H1 (cell line): ENCODE data around the gene MTERF2. TPM values are rescaled to one million over a fixed set of nuclear protein-coding genes. Genes with fewer than 3 reads are reported as not detected.

Experiments
- CTCF ChIA-PET: fragments of 300-600 bp; sonication (Branson Sonifier 250); formaldehyde crosslinking; loops from one replicate; lab custom pipeline; 2021; ENCODE audit not compliant: partially characterized antibody; lab: Charles Lee
- POLR2A ChIA-PET: fragments of 300-600 bp; sonication (Branson Sonifier 250); formaldehyde crosslinking; loops from one replicate; lab custom pipeline; 2021; ENCODE audit warnings: inconsistent platforms; ENCODE audit not compliant: partially characterized antibody; lab: Charles Lee
- DNase-seq, 2 experiments: peaks; one replicate each; pipeline versions ENCODE4 v3.0.0 to v3.0.0-alpha.2; 2010 to 2022; ENCODE audit warnings: low spot score in 2 of 2, low read depth in 1 of 2, mixed read lengths in 1 of 2
- FAIRE-seq: peaks from 2 replicates; lab custom pipeline; 2011; peaks lifted over from hg19 to GRCh38; lab: Jason Lieb, UNC
- H2AFZ ChIP-seq: 2 replicates; pipeline ENCODE4 v1.8.1; 2012; ENCODE audit warnings: low read length, inconsistent platforms
- H2AK5ac ChIP-seq: 2 replicates; pipeline ENCODE4 v1.6.1; 2013; ENCODE audit warnings: low read depth, low read length
- H2BK120ac ChIP-seq: replicated peaks from 2 replicates; pipeline ENCODE3; 2013; ENCODE audit warnings: low read depth, low read length, inconsistent platforms
- H2BK12ac ChIP-seq: 2 replicates; pipeline ENCODE4 v1.6.1; 2013; ENCODE audit warnings: low read depth, low read length
- H2BK15ac ChIP-seq: 2 replicates; pipeline ENCODE4 v1.6.1; 2013; ENCODE audit warnings: low read length
- H2BK20ac ChIP-seq: 2 replicates; pipeline ENCODE4 v1.6.1; 2013; ENCODE audit warnings: low read length
- H2BK5ac ChIP-seq: 2 replicates; pipeline ENCODE4 v1.6.1; 2013; ENCODE audit warnings: low read depth, low read length
- H3K14ac ChIP-seq: 2 replicates; pipeline ENCODE4 v1.6.1; 2013; ENCODE audit warnings: inconsistent platforms; ENCODE audit not compliant: insufficient read length
- H3K18ac ChIP-seq: 2 replicates; pipeline ENCODE4 v1.6.1; 2013; ENCODE audit warnings: low read length; ENCODE audit errors: extremely low read depth
- H3K23ac ChIP-seq: 2 replicates; pipeline ENCODE4 v1.6.1; 2013; ENCODE audit warnings: inconsistent platforms; ENCODE audit not compliant: insufficient read length
- H3K23me2 ChIP-seq: 2 replicates; pipeline ENCODE4 v1.6.1; 2013; ENCODE audit warnings: low read depth, low read length
- H3K27ac ChIP-seq: 2 replicates; pipeline ENCODE4 v1.6.1; 2011; ENCODE audit warnings: low read depth, low read length, inconsistent platforms
- H3K27me3 ChIP-seq, 4 experiments: replicated peaks in 1 of 4; 1 replicate in 1 of 4; 2 replicates in 3 of 4; pipeline versions ENCODE4 v1.6.1 to v1.8.1; 2011 to 2013; ENCODE audit warnings: low read length in 3 of 4, mild to moderate bottlenecking in 3 of 4, inconsistent platforms in 2 of 4, mixed read lengths in 2 of 4, moderate library complexity in 1 of 4; ENCODE audit not compliant: control insufficient read depth in 3 of 4, insufficient read depth in 3 of 4; ENCODE audit errors: extremely low read depth in 1 of 4
- H3K36me3 ChIP-seq, 4 experiments: 2 replicates each; pipeline versions ENCODE4 v1.6.1 to v1.8.1; 2011 to 2013; ENCODE audit warnings: mild to moderate bottlenecking in 4 of 4, low read length in 3 of 4, moderate library complexity in 2 of 4, control low read depth in 1 of 4, inconsistent platforms in 1 of 4; ENCODE audit not compliant: insufficient read depth in 4 of 4, control insufficient read depth in 2 of 4
- H3K4ac ChIP-seq: replicated peaks from 2 replicates; pipeline ENCODE3; 2013; ENCODE audit warnings: low read length, low read depth, mixed read lengths, inconsistent platforms; ENCODE audit not compliant: insufficient read length
- H3K4me1 ChIP-seq, 4 experiments: replicated peaks in 1 of 4; 1 replicate in 1 of 4; 2 replicates in 3 of 4; pipeline versions ENCODE4 v1.6.1 to v1.8.1; 2011 to 2013; ENCODE audit warnings: low read length in 3 of 4, inconsistent platforms in 2 of 4, mixed read lengths in 1 of 4; ENCODE audit not compliant: insufficient read depth in 4 of 4, control insufficient read depth in 3 of 4
- H3K4me2 ChIP-seq, 2 experiments: 2 replicates each; pipeline versions ENCODE4 v1.6.1 to v1.8.1; 2011 to 2013; ENCODE audit warnings: low read depth in 2 of 2, low read length in 2 of 2, control low read depth in 1 of 2, inconsistent platforms in 1 of 2, mild to moderate bottlenecking in 1 of 2; ENCODE audit not compliant: insufficient read depth in 1 of 2
- H3K4me3 ChIP-seq, 4 experiments: fragments of 200-600, 300-600 bp in 1 of 4; sonication (generic), shearing (Covaris generic), sonication (Bioruptor Twin) in 1 of 4; 2 replicates each; pipeline versions ENCODE4 v1.5.1 to v1.8.1; 2011 to 2016; ENCODE audit warnings: low read length in 4 of 4, low read depth in 3 of 4, control low read depth in 2 of 4, inconsistent platforms in 2 of 4, mild to moderate bottlenecking in 2 of 4, mixed read lengths in 1 of 4, moderate library complexity in 1 of 4; ENCODE audit not compliant: insufficient read depth in 2 of 4; ENCODE audit errors: extremely low read depth in 1 of 4
- H3K56ac ChIP-seq: replicated peaks from 2 replicates; pipeline ENCODE3; 2013; ENCODE audit warnings: low read depth, mild to moderate bottlenecking, mixed read lengths, low read length, inconsistent platforms; ENCODE audit not compliant: insufficient read length
- H3K79me1 ChIP-seq: 2 replicates; pipeline ENCODE4 v1.6.1; 2013; ENCODE audit warnings: low read depth, low read length, control low read depth
- H3K79me2 ChIP-seq, 2 experiments: 2 replicates each; pipeline versions ENCODE4 v1.6.1 to v1.8.1; 2012 to 2013; ENCODE audit warnings: low read length in 2 of 2, mild to moderate bottlenecking in 2 of 2, inconsistent platforms in 1 of 2; ENCODE audit not compliant: insufficient read depth in 2 of 2, control insufficient read depth in 1 of 2
- H3K9ac ChIP-seq, 4 experiments: replicated peaks in 1 of 4; 1 replicate in 1 of 4; 2 replicates in 3 of 4; pipeline versions ENCODE4 v1.6.1 to v1.8.1; 2011 to 2013; ENCODE audit warnings: low read depth in 3 of 4, low read length in 3 of 4, control low read depth in 2 of 4, mild to moderate bottlenecking in 2 of 4, moderate library complexity in 2 of 4, inconsistent platforms in 1 of 4; ENCODE audit errors: extremely low read depth in 1 of 4
- H3K9me3 ChIP-seq, 2 experiments: 2 replicates each; pipeline versions ENCODE4 v1.6.1 to v1.8.1; 2012 to 2013; ENCODE audit warnings: mild to moderate bottlenecking in 2 of 2, moderate library complexity in 2 of 2, control low read depth in 1 of 2, inconsistent platforms in 1 of 2, low read depth in 1 of 2, low read length in 1 of 2, mixed read lengths in 1 of 2; ENCODE audit not compliant: insufficient read depth in 2 of 2
- H4K20me1 ChIP-seq, 2 experiments: replicated peaks in 1 of 2; 2 replicates each; pipeline versions ENCODE3 to v1.8.1; 2011 to 2013; ENCODE audit warnings: inconsistent platforms in 2 of 2, low read length in 2 of 2, mild to moderate bottlenecking in 1 of 2; ENCODE audit not compliant: insufficient read depth in 2 of 2, control insufficient read depth in 1 of 2
- H4K5ac ChIP-seq: 2 replicates; pipeline ENCODE4 v1.6.1; 2013; ENCODE audit warnings: low read length, low read depth, mixed read lengths, inconsistent platforms; ENCODE audit not compliant: insufficient read length
- H4K8ac ChIP-seq: 2 replicates; pipeline ENCODE4 v1.8.0; 2013; ENCODE audit warnings: mild to moderate bottlenecking, moderate library complexity, low read length, inconsistent platforms; ENCODE audit not compliant: insufficient read depth; ENCODE audit errors: extremely low read depth
- H4K91ac ChIP-seq: replicated peaks from 2 replicates; pipeline ENCODE3; 2013; ENCODE audit warnings: low read length, mixed read lengths, inconsistent platforms; ENCODE audit not compliant: insufficient read length
- KDM1A ChIP-seq: fragments of 200-600, 300-600 bp; sonication (generic); IDR thresholded peaks from 2 replicates; pipeline ENCODE4 v1.7.1; 2016; ENCODE audit warnings: mild to moderate bottlenecking, low read length, borderline replicate concordance
- WGBS, 2 experiments: shearing (Covaris generic) in 1 of 2; methylation state at CpG; one replicate each; pipeline versions ENCODE4 v1.1.6 to v1.1.7; 2013 to 2015; ENCODE audit warnings: low lambda C conversion rate in 2 of 2, mixed read lengths in 2 of 2, inconsistent platforms in 1 of 2, low coverage in 1 of 2, missing lambda C conversion rate in 1 of 2; ENCODE audit not compliant: insufficient replicate concordance in 2 of 2, insufficient coverage in 1 of 2, insufficient read length in 1 of 2; ENCODE audit errors: extremely low coverage in 1 of 2, missing lambda C conversion rate in 1 of 2; 5-methylcytosine and 5-hydroxymethylcytosine counted together
- polyA plus RNA-seq, 7 experiments: library from polyadenylated mRNA; depleted of rRNA in 3 of 7; stranded (reverse) in 5 of 7; unstranded in 2 of 7; fragments of >200 nt in 5 of 7; fragments of 200-250 nt in 2 of 7; gene quantifications; 1 replicate in 5 of 7; 2 replicates in 1 of 7; 4 replicates in 1 of 7; pipeline versions ENCODE4 v1.2.1 to v1.2.3, GENCODE V29; 2011 to 2013; ENCODE audit warnings: missing spikeins in 2 of 7, mixed read lengths in 2 of 7
- total RNA-seq: library from RNA; stranded (reverse); fragmentation: NEBNext Ultra II Directional; extraction: Animal tissue kit (Norgen Biotek cat#: 25700); gene quantifications from 2 replicates; pipeline ENCODE4 v1.2.1, GENCODE V29; 2021

MTERF2 gene
- total and polyA plus RNA-seq, 2 of the 8 experiments (the other 6 are each of a cell fraction or from before 2014, with no cell fraction given): 2.8 to 7.1 TPM

DNA sequence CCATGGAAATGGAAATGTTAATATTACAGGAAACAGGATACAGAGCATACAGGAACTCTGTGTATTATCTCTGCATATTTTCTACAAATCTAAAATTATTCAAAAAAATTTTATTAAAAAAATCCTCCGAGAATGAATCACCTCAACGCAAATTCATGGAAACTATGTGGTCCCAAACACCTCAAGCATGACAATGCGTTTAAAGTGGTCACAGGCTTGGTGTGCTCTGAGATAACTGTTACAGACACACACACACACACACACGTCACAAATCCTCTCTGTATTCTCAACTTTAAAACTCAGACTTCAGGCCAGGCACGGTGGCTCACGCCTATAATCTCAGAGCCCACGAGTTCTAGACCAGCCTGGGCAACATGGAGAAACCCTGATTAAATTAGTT lies 45.3 kb upstream of the MTERF2 start:
- no peak for TF ChIP-seq KDM1A
- H3K4me1 ChIP-seq: no peaks in the 10 kb centered on the region
- FAIRE-seq: no peak
- no peak overlapping the region for H3K4ac ChIP-seq
- H4K5ac ChIP-seq: no peak overlapping the region
- H4K91ac ChIP-seq: no peak overlapping the region
- WGBS, 2 experiments: 89 to 100% methylated on average over 1 to 7 of the region's 7 CpGs
- no peak overlapping the region for H2AFZ ChIP-seq
- no peak overlapping the region for H3K4me3 ChIP-seq
- H3K27ac ChIP-seq: no peak overlapping the region
- no peak overlapping the region for H3K9ac ChIP-seq
- POLR2A ChIA-PET: no interaction called here
- no peak overlapping the region for H4K8ac ChIP-seq
- no peak overlapping the region for H2BK5ac ChIP-seq
- no peak for DNase-seq
- H3K36me3 ChIP-seq: no peaks in the 10 kb centered on the region
- H2AK5ac ChIP-seq: no peak overlapping the region
- no peaks in the 10 kb centered on the region; the same call in 1 of the 2 replicates for H3K23me2 ChIP-seq
- H4K20me1 ChIP-seq: no peaks in the 10 kb centered on the region
- no peak overlapping the region for H3K14ac ChIP-seq
- no peak overlapping the region for H2BK20ac ChIP-seq
- 0 out of 2 replicates have a peak, but pooled peaks cover 3% of the 10 kb centered on the region for H3K79me1 ChIP-seq
- H3K27me3 ChIP-seq: no peaks in the 10 kb centered on the region
- no peak overlapping the region for H3K18ac ChIP-seq
- no peak overlapping the region for H3K23ac ChIP-seq
- H3K9me3 ChIP-seq: no peaks in the 10 kb centered on the region
- no peak overlapping the region for H2BK15ac ChIP-seq
- no peaks in the 10 kb centered on the region; a peak in 2 of 4 replicates for H3K79me2 ChIP-seq
- H3K56ac ChIP-seq: no peak overlapping the region
- no peak overlapping the region for H3K4me2 ChIP-seq
- H2BK12ac ChIP-seq: no peak overlapping the region
- CTCF ChIA-PET: no interaction called here
- H2BK120ac ChIP-seq: no peak overlapping the region
